Measurements from ENCODE around the gene OR52B6. TPM values are rescaled to one million over a fixed set of nuclear protein-coding genes. Genes with fewer than 3 reads are reported as not detected.

The OR52B6 gene
- total and polyA plus RNA-seq, 10 of the 15 experiments (the other 5 are each of a cell fraction or from before 2014, with no cell fraction given): 0.07 TPM; not detected in 9

DNA sequence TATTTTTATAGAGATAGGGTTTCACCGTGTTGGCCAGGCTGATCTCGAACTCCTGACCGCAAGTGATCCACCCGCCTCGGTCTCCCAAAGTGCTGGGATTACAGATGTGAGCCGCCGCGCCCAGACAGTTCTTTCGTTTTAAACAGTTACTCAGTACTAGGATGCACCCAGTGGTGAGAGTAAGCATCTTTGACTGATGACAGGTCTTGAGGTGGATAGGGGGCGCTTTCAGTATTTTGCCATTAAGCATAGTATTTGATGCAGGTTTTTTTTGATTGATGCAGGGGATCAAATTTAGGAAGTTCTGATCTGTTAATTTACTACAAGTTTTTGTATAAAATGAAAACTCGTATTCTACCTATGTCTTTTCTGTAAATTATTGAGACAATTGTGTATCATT, 30.9 kb downstream of the OR52B6 start:
- Histone ChIP-seq H3K79me2 (ENCODE audit: control insufficient read depth, insufficient read depth, low read length) (no peaks in the 10 kb centered on the region), H2AFZ (ENCODE audit: control insufficient read depth, low read depth, low read length) (no peak overlapping the region), H3K4me3 (no peak overlapping the region), H3K4me2 (ENCODE audit: control insufficient read depth, insufficient read depth) (no peak overlapping the region), H3K27ac (ENCODE audit: control insufficient read depth, insufficient read depth) (no peak overlapping the region), H4K20me1 (ENCODE audit: control insufficient read depth, insufficient read depth) (no peaks in the 10 kb centered on the region), H3K4me1 (ENCODE audit: control insufficient read depth, insufficient read depth, low read length) (no peaks in the 10 kb centered on the region; the same call in 1 of the 2 replicates), H3K36me3 (ENCODE audit: control insufficient read depth in 2 of 2, insufficient read depth in 2 of 2, low read length in 1 of 2) (no peaks in the 10 kb centered on the region; a peak in 1 of 4 replicates), H3K9me3 (replicated peaks; ENCODE audit: control insufficient read depth, insufficient read depth, low read length) (no peaks in the 10 kb centered on the region), H3K9ac (ENCODE audit: control insufficient read depth, insufficient read depth, low read length) (no peak overlapping the region), H3K27me3 (replicated peaks in 1 of 2; ENCODE audit: control insufficient read depth in 2 of 2, insufficient read depth in 2 of 2, low read length in 1 of 2) (no peaks in the 10 kb centered on the region)
- ChIA-PET CTCF (interaction anchor here (0.7 to 1.3 kb wide), 4 partner anchors 8 to 744 kb away, joined by 3 to 5 read pairs (median 4); partner anchors contain the start of gene TRIM5), SMC1A (ENCODE audit: uncharacterized antibody, unreplicated experiment) (interaction anchor here (1.5 kb wide), 1 partner anchor 13 kb away, joined by 3 read pairs; no protein-coding TSS in a partner anchor), POLR2A (no interaction called here), RAD21 (ENCODE audit: unreplicated experiment) (interaction anchor here (1.0 kb wide), 1 partner anchor 10 kb away, joined by 3 read pairs; no protein-coding TSS in a partner anchor)
- intact Hi-C loops (cut with micrococcal nuclease; ENCODE audit: unreplicated experiment): no loop called here
- TF ChIP-seq, protein P1, sequence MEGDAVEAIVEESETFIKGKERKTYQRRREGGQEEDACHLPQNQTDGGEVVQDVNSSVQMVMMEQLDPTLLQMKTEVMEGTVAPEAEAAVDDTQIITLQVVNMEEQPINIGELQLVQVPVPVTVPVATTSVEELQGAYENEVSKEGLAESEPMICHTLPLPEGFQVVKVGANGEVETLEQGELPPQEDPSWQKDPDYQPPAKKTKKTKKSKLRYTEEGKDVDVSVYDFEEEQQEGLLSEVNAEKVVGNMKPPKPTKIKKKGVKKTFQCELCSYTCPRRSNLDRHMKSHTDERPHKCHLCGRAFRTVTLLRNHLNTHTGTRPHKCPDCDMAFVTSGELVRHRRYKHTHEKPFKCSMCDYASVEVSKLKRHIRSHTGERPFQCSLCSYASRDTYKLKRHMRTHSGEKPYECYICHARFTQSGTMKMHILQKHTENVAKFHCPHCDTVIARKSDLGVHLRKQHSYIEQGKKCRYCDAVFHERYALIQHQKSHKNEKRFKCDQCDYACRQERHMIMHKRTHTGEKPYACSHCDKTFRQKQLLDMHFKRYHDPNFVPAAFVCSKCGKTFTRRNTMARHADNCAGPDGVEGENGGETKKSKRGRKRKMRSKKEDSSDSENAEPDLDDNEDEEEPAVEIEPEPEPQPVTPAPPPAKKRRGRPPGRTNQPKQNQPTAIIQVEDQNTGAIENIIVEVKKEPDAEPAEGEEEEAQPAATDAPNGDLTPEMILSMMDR (IDR thresholded peaks at IDR 0.05 in 2 of 3, conservative IDR thresholded peaks at IDR 0.05 in 1 of 3; ENCODE audit: control insufficient read depth in 2 of 3, extremely low read depth in 1 of 3, insufficient read depth in 1 of 3, low read depth in 3 of 3, low read length in 3 of 3): 0 out of 6 replicates have a peak, but pooled peaks of 1 of the 3 experiments have one; percentile 1
- TF ChIP-seq, protein P2, sequence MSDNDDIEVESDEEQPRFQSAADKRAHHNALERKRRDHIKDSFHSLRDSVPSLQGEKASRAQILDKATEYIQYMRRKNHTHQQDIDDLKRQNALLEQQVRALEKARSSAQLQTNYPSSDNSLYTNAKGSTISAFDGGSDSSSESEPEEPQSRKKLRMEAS (IDR thresholded peaks at IDR 0.05; ENCODE audit: low read depth, low read length): no peak
- ATAC-seq (peak; percentile 64), FAIRE-seq (no peak), DNase-seq (ENCODE audit: low read depth, low spot score) (no peak)
- no TSS peak for BruUV-seq (replicated peaks)
- in situ Hi-C loops (cut with MboI): no loop called here
- 88% methylated on average over 10 of the region's 11 CpGs for WGBS (ENCODE audit: insufficient coverage, insufficient replicate concordance, low lambda C conversion rate, missing lambda C conversion rate)

DNA sequence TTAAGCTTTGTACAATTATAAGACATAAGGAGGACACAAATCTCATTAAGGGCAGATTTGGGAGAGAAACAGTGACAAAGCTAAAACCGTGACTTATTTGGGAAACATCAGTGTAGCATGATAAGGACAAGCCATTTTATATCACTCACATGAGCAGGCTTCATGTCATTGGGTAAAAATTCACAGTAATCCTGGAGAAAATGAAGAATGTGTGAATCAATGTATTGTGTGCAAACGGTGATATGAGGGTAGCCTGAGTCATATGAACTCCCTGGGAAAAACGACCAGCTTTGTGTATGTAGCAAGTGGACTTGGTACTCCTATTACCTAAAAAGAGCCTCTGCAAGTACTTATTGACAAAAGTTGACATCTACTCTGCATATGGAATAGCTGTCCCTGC, 38.1 kb downstream of the OR52B6 start:
- Histone ChIP-seq H3K27ac (ENCODE audit: control insufficient read depth, insufficient read depth) (no peak overlapping the region), H4K20me1 (ENCODE audit: control insufficient read depth, insufficient read depth) (no peaks in the 10 kb centered on the region), H3K36me3 (ENCODE audit: control insufficient read depth in 2 of 2, insufficient read depth in 2 of 2, low read length in 1 of 2) (no peaks in the 10 kb centered on the region), H3K9ac (ENCODE audit: control insufficient read depth, insufficient read depth, low read length) (no peak overlapping the region), H3K4me2 (ENCODE audit: control insufficient read depth, insufficient read depth) (no peak overlapping the region), H3K4me1 (ENCODE audit: control insufficient read depth, insufficient read depth, low read length) (no peaks in the 10 kb centered on the region), H3K9me3 (replicated peaks; ENCODE audit: control insufficient read depth, insufficient read depth, low read length) (no peaks in the 10 kb centered on the region), H3K79me2 (ENCODE audit: control insufficient read depth, insufficient read depth, low read length) (peaks cover 3% of the 10 kb centered on the region), H3K27me3 (replicated peaks in 1 of 2; ENCODE audit: control insufficient read depth in 2 of 2, insufficient read depth in 2 of 2, low read length in 1 of 2) (no peaks in the 10 kb centered on the region), H3K4me3 (no peak overlapping the region), H2AFZ (ENCODE audit: control insufficient read depth, low read depth, low read length) (no peak overlapping the region)
- ChIA-PET CTCF (interaction anchor here (1.0 kb wide), 1 partner anchor 53 kb away, joined by 4 read pairs; no protein-coding TSS in a partner anchor), RAD21 (ENCODE audit: unreplicated experiment) (no interaction called here), POLR2A (no interaction called here), SMC1A (ENCODE audit: uncharacterized antibody, unreplicated experiment) (no interaction called here)
- DNase-seq (ENCODE audit: low read depth, low spot score) (no peak), ATAC-seq (no peak), FAIRE-seq (no peak)
- no TSS peak for BruUV-seq (replicated peaks)
- intact Hi-C loops (cut with micrococcal nuclease; ENCODE audit: unreplicated experiment) (no loop called here), in situ Hi-C loops (cut with MboI) (no loop called here)
- WGBS (ENCODE audit: insufficient coverage, insufficient replicate concordance, low lambda C conversion rate, missing lambda C conversion rate): 67% methylated on average over 3 of the region's 3 CpGs
- TF ChIP-seq YY1 (IDR thresholded peaks at IDR 0.05; ENCODE audit: low read depth, low read length): no peak
- TF ChIP-seq, protein P2 (IDR thresholded peaks at IDR 0.05; ENCODE audit: low read depth, low read length): no peak
- TF ChIP-seq KDM1A (IDR thresholded peaks at IDR 0.05; ENCODE audit: borderline replicate concordance): no peak
- TF ChIP-seq, protein P3, sequence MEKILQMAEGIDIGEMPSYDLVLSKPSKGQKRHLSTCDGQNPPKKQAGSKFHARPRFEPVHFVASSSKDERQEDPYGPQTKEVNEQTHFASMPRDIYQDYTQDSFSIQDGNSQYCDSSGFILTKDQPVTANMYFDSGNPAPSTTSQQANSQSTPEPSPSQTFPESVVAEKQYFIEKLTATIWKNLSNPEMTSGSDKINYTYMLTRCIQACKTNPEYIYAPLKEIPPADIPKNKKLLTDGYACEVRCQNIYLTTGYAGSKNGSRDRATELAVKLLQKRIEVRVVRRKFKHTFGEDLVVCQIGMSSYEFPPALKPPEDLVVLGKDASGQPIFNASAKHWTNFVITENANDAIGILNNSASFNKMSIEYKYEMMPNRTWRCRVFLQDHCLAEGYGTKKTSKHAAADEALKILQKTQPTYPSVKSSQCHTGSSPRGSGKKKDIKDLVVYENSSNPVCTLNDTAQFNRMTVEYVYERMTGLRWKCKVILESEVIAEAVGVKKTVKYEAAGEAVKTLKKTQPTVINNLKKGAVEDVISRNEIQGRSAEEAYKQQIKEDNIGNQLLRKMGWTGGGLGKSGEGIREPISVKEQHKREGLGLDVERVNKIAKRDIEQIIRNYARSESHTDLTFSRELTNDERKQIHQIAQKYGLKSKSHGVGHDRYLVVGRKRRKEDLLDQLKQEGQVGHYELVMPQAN (conservative IDR thresholded peaks at IDR 0.05): no peak
- TF ChIP-seq KLF5 (IDR thresholded peaks at IDR 0.05; ENCODE audit: partially characterized antibody): no peak
- no peak for TF ChIP-seq STAT3 (IDR thresholded peaks at IDR 0.05; ENCODE audit: low read depth, low read length)
- no peak for TF ChIP-seq NR2F1 (conservative IDR thresholded peaks at IDR 0.05)
- TF ChIP-seq, protein P4, sequence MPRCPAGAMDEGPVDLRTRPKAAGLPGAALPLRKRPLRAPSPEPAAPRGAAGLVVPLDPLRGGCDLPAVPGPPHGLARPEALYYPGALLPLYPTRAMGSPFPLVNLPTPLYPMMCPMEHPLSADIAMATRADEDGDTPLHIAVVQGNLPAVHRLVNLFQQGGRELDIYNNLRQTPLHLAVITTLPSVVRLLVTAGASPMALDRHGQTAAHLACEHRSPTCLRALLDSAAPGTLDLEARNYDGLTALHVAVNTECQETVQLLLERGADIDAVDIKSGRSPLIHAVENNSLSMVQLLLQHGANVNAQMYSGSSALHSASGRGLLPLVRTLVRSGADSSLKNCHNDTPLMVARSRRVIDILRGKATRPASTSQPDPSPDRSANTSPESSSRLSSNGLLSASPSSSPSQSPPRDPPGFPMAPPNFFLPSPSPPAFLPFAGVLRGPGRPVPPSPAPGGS (IDR thresholded peaks at IDR 0.05; ENCODE audit: borderline replicate concordance, insufficient read depth, low read depth, low read length, poor library complexity, severe bottlenecking): no peak
- TF ChIP-seq FOXK2 (IDR thresholded peaks at IDR 0.05): no peak
- TF ChIP-seq ZNF24 (IDR thresholded peaks at IDR 0.05): no peak

Data from GM12878 (cell line).